H9 (cell line): ENCODE results near the gene MTTP. TPM values are rescaled to one million over a fixed set of nuclear protein-coding genes. Genes with fewer than 3 reads are reported as not detected.

ENCODE experiments used
- DNase-seq: peaks from one replicate; pipeline ENCODE4 v3.0.0-alpha.2; 2017
- H2AFZ ChIP-seq: one replicate; pipeline ENCODE4 v1.6.1; 2013; ENCODE audit warnings: mild to moderate bottlenecking, low read length, control low read depth, moderate library complexity
- H2AK5ac ChIP-seq: 2 replicates; pipeline ENCODE4 v1.6.1; 2013; ENCODE audit warnings: low read length, control low read depth, mixed read lengths; ENCODE audit not compliant: insufficient read length
- H2BK120ac ChIP-seq: one replicate; pipeline ENCODE4 v1.6.1; 2013; ENCODE audit warnings: low read depth, mild to moderate bottlenecking, low read length, control low read depth, inconsistent platforms; ENCODE audit not compliant: poor library complexity, severe bottlenecking
- H2BK12ac ChIP-seq: 2 replicates; pipeline ENCODE4 v1.6.1; 2013; ENCODE audit warnings: low read length, control low read depth, mixed read lengths, low read depth; ENCODE audit not compliant: insufficient read length
- H2BK15ac ChIP-seq: 2 replicates; pipeline ENCODE4 v1.6.1; 2013; ENCODE audit warnings: low read depth, low read length, control low read depth
- H2BK20ac ChIP-seq: one replicate; pipeline ENCODE4 v1.6.1; 2013; ENCODE audit warnings: low read depth, mild to moderate bottlenecking, low read length, control low read depth, inconsistent platforms; ENCODE audit not compliant: poor library complexity, severe bottlenecking
- H2BK5ac ChIP-seq: 2 replicates; pipeline ENCODE4 v1.6.1; 2013; ENCODE audit warnings: low read length, control low read depth, mixed read lengths; ENCODE audit not compliant: insufficient read length
- H3K14ac ChIP-seq: 2 replicates; pipeline ENCODE4 v1.6.1; 2013; ENCODE audit warnings: low read length, control low read depth; ENCODE audit not compliant: insufficient read depth
- H3K18ac ChIP-seq: 2 replicates; pipeline ENCODE4 v1.6.1; 2013; ENCODE audit warnings: low read depth, mild to moderate bottlenecking, mixed read lengths, low read length, control low read depth; ENCODE audit not compliant: insufficient read length
- H3K23ac ChIP-seq: 2 replicates; pipeline ENCODE4 v1.6.1; 2013; ENCODE audit warnings: low read length, control low read depth, mixed read lengths, low read depth; ENCODE audit not compliant: insufficient read length
- H3K23me2 ChIP-seq: 2 replicates; pipeline ENCODE4 v1.6.1; 2013; ENCODE audit warnings: low read depth, mild to moderate bottlenecking, mixed read lengths, low read length, control low read depth; ENCODE audit not compliant: insufficient read length, poor library complexity, severe bottlenecking
- H3K27ac ChIP-seq: 2 replicates; pipeline ENCODE4 v1.5.1; 2013; ENCODE audit warnings: low read length, control low read depth, mixed read lengths, low read depth; ENCODE audit not compliant: insufficient read length
- H3K27me3 ChIP-seq: 2 replicates; pipeline ENCODE4 v1.6.1; 2013; ENCODE audit warnings: low read length, control low read depth, inconsistent platforms; ENCODE audit not compliant: insufficient read depth
- H3K4ac ChIP-seq: 2 replicates; pipeline ENCODE4 v1.6.1; 2013; ENCODE audit warnings: low read depth, mild to moderate bottlenecking, control low read depth, inconsistent platforms, low read length, moderate library complexity
- H3K4me1 ChIP-seq: 2 replicates; pipeline ENCODE4 v1.6.1; 2013; ENCODE audit warnings: low read length, control low read depth, inconsistent platforms; ENCODE audit not compliant: insufficient read depth
- H3K4me2 ChIP-seq: 2 replicates; pipeline ENCODE4 v1.6.1; 2013; ENCODE audit warnings: low read length, control low read depth, mixed read lengths; ENCODE audit not compliant: insufficient read length, insufficient read depth
- H3K56ac ChIP-seq: 2 replicates; pipeline ENCODE4 v1.6.1; 2013; ENCODE audit warnings: low read depth, mild to moderate bottlenecking, mixed read lengths, low read length, control low read depth; ENCODE audit not compliant: insufficient read length
- H3K79me1 ChIP-seq: 2 replicates; pipeline ENCODE4 v1.6.1; 2013; ENCODE audit warnings: low read depth, mild to moderate bottlenecking, moderate library complexity, low read length, control low read depth, inconsistent platforms; ENCODE audit not compliant: insufficient read depth, poor library complexity, severe bottlenecking
- H3K79me2 ChIP-seq: 2 replicates; pipeline ENCODE4 v1.6.1; 2013; ENCODE audit warnings: low read length, control low read depth, inconsistent platforms; ENCODE audit not compliant: insufficient read depth
- H3K9ac ChIP-seq: 2 replicates; pipeline ENCODE4 v1.6.1; 2013; ENCODE audit warnings: low read length, control low read depth, mixed read lengths; ENCODE audit not compliant: insufficient read length; ENCODE audit errors: extremely low read depth
- H3K9me3 ChIP-seq: one replicate; pipeline ENCODE4 v1.6.1; 2013; ENCODE audit warnings: low read depth, low read length, inconsistent platforms; ENCODE audit not compliant: control insufficient read depth
- H3T11ph ChIP-seq: one replicate; pipeline ENCODE4 v1.6.1; 2013; ENCODE audit warnings: mild to moderate bottlenecking, low read length, control low read depth, inconsistent platforms
- H4K20me1 ChIP-seq: one replicate; pipeline ENCODE4 v1.6.1; 2013; ENCODE audit not compliant: control insufficient read depth, insufficient read length, insufficient read depth
- H4K5ac ChIP-seq: 2 replicates; pipeline ENCODE4 v1.6.1; 2013; ENCODE audit warnings: low read depth, mild to moderate bottlenecking, mixed read lengths, low read length, control low read depth; ENCODE audit not compliant: insufficient read length
- H4K8ac ChIP-seq: replicated peaks from 2 replicates; pipeline ENCODE4 v1.6.1; 2013; ENCODE audit warnings: low read length, control low read depth, mixed read lengths, low read depth; ENCODE audit not compliant: insufficient read length
- H4K91ac ChIP-seq: 2 replicates; pipeline ENCODE4 v1.6.1; 2013; ENCODE audit warnings: low read depth, mild to moderate bottlenecking, moderate library complexity, mixed read lengths, low read length, control low read depth; ENCODE audit not compliant: insufficient read length
- H3K27ac Mint-ChIP-seq, 3 experiments: 2 replicates in 2 of 3; 3 replicates in 1 of 3; pipeline ENCODE4 v1.8.0; 2020 to 2021; ENCODE audit warnings: mixed read lengths in 3 of 3, mild to moderate bottlenecking in 1 of 3, moderate library complexity in 1 of 3
- H3K27me3 Mint-ChIP-seq: 2 replicates; pipeline ENCODE4 v1.8.0; 2021; ENCODE audit warnings: low read depth, mild to moderate bottlenecking, moderate library complexity, mixed read lengths
- H3K36me3 Mint-ChIP-seq, 3 experiments: 2 replicates in 2 of 3; 3 replicates in 1 of 3; pipeline ENCODE4 v1.8.0; 2020 to 2021; ENCODE audit warnings: low read depth in 3 of 3, mixed read lengths in 3 of 3; ENCODE audit not compliant: insufficient read depth in 1 of 3
- H3K4me1 Mint-ChIP-seq, 2 experiments: 2 replicates each; pipeline ENCODE4 v1.8.0; 2020; ENCODE audit warnings: mixed read lengths in 2 of 2
- H3K4me3 Mint-ChIP-seq, 2 experiments: 2 replicates in 1 of 2; 3 replicates in 1 of 2; pipeline ENCODE4 v1.8.0; 2020 to 2021; ENCODE audit warnings: mild to moderate bottlenecking in 2 of 2, mixed read lengths in 2 of 2, moderate library complexity in 1 of 2
- H3K9me3 Mint-ChIP-seq, 2 experiments: 2 replicates in 1 of 2; 3 replicates in 1 of 2; pipeline ENCODE4 v1.8.0; 2020; ENCODE audit warnings: mild to moderate bottlenecking in 2 of 2, mixed read lengths in 2 of 2, moderate library complexity in 1 of 2
- WGBS: extraction: QIAGEN DNeasy Blood & Tissue Kit; methylation state at CpG from one replicate; pipeline ENCODE4 v1.1.7; 2013; ENCODE audit warnings: missing lambda C conversion rate, low lambda C conversion rate, mixed read lengths; ENCODE audit not compliant: insufficient read length; ENCODE audit errors: extremely low coverage; 5-methylcytosine and 5-hydroxymethylcytosine counted together
- total RNA-seq: library from RNA; stranded (reverse); gene quantifications from 2 replicates; pipeline ENCODE4 v1.2.1, GENCODE V29; 2021
- TF ChIP-seq, protein P1 (sequence below): fragments of 200-600 bp; sonication (generic); conservative IDR thresholded peaks from 3 replicates; pipeline ENCODE4 v1.8.0; 2021; ENCODE audit warnings: antibody characterized with exemption, mild to moderate bottlenecking

MTTP gene
- total RNA-seq, 1 experiment from 2014 or later: 0.46 TPM

DNA sequence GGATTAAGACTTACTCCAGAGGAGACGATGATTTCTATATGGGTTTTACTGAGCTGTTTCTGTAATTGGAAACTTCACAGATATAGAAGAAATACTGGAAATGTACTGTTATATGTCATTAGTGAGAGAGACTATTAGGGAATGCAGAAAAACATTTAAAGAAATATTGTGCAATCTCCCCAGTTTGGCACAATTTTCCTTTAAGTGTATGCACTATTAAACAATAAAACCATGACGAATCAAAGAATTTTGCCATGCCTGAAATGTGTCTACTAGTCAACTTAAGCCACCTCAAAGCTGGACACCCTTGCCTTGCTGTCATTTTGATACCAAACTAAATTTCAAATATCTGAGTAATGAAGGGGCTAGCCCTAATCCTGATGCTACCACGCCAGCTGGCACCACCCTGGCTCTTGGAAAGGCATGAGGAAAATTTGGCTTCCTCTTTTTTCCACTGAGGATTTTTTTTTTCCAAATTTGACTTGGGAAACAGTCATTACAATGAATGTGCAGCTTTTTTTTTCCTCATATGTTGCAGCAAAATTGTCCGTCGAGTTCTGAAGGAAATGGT is 36.1 kb downstream of the MTTP start:
- Histone ChIP-seq H2BK12ac (no peak overlapping the region), H3K23ac (no peak overlapping the region), H3K23me2 (no peaks in the 10 kb centered on the region), H2AK5ac (no peak overlapping the region), H3K18ac (no peak overlapping the region), H4K91ac (no peak overlapping the region), H4K5ac (no peak overlapping the region), H3K4me2 (no peak overlapping the region), H4K8ac (no peak overlapping the region), H3K27ac (no peak overlapping the region), H3K56ac (no peak overlapping the region), H3K9me3 (no peaks in the 10 kb centered on the region), H2BK5ac (no peak overlapping the region), H3K4me1 (no peaks in the 10 kb centered on the region), H3K9ac (no peak overlapping the region), H4K20me1 (no peaks in the 10 kb centered on the region), H2AFZ (no peak overlapping the region), H3T11ph (no peak overlapping the region), H3K79me1 (no peaks in the 10 kb centered on the region), H2BK20ac (no peak overlapping the region), H3K14ac (no peak overlapping the region), H2BK15ac (no peak overlapping the region), H2BK120ac (no peak overlapping the region), H3K27me3 (no peaks in the 10 kb centered on the region), H3K4ac (no peak overlapping the region), H3K79me2 (no peaks in the 10 kb centered on the region)
- Mint-ChIP-seq H3K4me3 (no peak overlapping the region), H3K4me1 (peaks cover 0 to 2% of the 10 kb centered on the region in 2 experiments; a peak in 1 of 4 replicates), H3K27ac (no peak overlapping the region), H3K36me3 (no peaks in the 10 kb centered on the region), H3K9me3 (no peaks in the 10 kb centered on the region), H3K27me3 (no peaks in the 10 kb centered on the region)
- no CpG with 5 or more reads among the region's 5 CpGs for WGBS
- no peak for DNase-seq
- TF ChIP-seq, protein P1, sequence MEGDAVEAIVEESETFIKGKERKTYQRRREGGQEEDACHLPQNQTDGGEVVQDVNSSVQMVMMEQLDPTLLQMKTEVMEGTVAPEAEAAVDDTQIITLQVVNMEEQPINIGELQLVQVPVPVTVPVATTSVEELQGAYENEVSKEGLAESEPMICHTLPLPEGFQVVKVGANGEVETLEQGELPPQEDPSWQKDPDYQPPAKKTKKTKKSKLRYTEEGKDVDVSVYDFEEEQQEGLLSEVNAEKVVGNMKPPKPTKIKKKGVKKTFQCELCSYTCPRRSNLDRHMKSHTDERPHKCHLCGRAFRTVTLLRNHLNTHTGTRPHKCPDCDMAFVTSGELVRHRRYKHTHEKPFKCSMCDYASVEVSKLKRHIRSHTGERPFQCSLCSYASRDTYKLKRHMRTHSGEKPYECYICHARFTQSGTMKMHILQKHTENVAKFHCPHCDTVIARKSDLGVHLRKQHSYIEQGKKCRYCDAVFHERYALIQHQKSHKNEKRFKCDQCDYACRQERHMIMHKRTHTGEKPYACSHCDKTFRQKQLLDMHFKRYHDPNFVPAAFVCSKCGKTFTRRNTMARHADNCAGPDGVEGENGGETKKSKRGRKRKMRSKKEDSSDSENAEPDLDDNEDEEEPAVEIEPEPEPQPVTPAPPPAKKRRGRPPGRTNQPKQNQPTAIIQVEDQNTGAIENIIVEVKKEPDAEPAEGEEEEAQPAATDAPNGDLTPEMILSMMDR: no peak
